Gastrocnemius medialis (tissue), 4 donors: ENCODE results near the gene BDNF. TPM values are rescaled to one million over a fixed set of nuclear protein-coding genes. Genes with fewer than 3 reads are reported as not detected.

ENCODE experiments used
- ATAC-seq, 2 donors: fragments of 150-250 bp; one replicate each; pipeline ENCODE4 v1.9.1; 2016
- DNase-seq, 2 donors: peaks; one replicate each; pipeline ENCODE4 v3.0.0-alpha.2; 2019
- H3K27ac ChIP-seq, 4 donors: fragments of 200-600 bp; sonication (generic); 1 replicate in 1 of 4; 2 replicates in 3 of 4; pipeline ENCODE4 v1.5.1; 2016 to 2018; ENCODE audit warnings: mild to moderate bottlenecking in 2 of 4, moderate library complexity in 1 of 4
- H3K27me3 ChIP-seq, 3 donors: fragments of 200-600 bp; sonication (generic) in 2 of 3; 1 replicate in 1 of 3; 2 replicates in 2 of 3; pipeline versions ENCODE4 v1.5.1 to v1.6.0; 2016 to 2019; ENCODE audit warnings: mild to moderate bottlenecking in 1 of 3, moderate library complexity in 1 of 3
- H3K36me3 ChIP-seq, 2 donors: fragments of 200-600 bp; sonication (generic) in 1 of 2; one replicate each; pipeline ENCODE4 v1.5.1; 2017 to 2018
- H3K4me1 ChIP-seq, 2 donors: fragments of 200-600 bp; sonication (generic) in 1 of 2; one replicate each; pipeline ENCODE4 v1.5.1; 2016 to 2017; ENCODE audit warnings: mild to moderate bottlenecking in 2 of 2
- H3K4me3 ChIP-seq, 4 donors: fragments of 200-600 bp; sonication (generic) in 3 of 4; 1 replicate in 1 of 4; 2 replicates in 3 of 4; pipeline ENCODE4 v1.5.1; 2016 to 2019; ENCODE audit warnings: mild to moderate bottlenecking in 2 of 4
- H3K9me3 ChIP-seq, 3 donors: fragments of 200-600 bp; sonication (generic) in 2 of 3; 1 replicate in 1 of 3; 2 replicates in 2 of 3; pipeline ENCODE4 v1.5.1; 2016 to 2019
- CTCF ChIP-seq, 5 experiments: fragments of 450-650 bp in 3 of 5; fragments of 200-600 bp in 2 of 5; sonication (generic) in 2 of 5; IDR thresholded peaks in 4 of 5; conservative IDR thresholded peaks in 1 of 5; 1 replicate in 4 of 5; 2 replicates in 1 of 5; pipeline ENCODE4 v1.5.1; 2016 to 2019; ENCODE audit warnings: antibody characterized with exemption in 5 of 5, mild to moderate bottlenecking in 3 of 5, moderate library complexity in 3 of 5
- POLR2A ChIP-seq, 2 donors: fragments of 450-650 bp; IDR thresholded peaks; one replicate each; pipeline ENCODE4 v1.6.1; 2017; ENCODE audit warnings: antibody characterized with exemption in 2 of 2, mild to moderate bottlenecking in 2 of 2, moderate library complexity in 2 of 2
- in situ Hi-C, 4 donors: fragments of 200-750 bp; cut with MboI; loops; one replicate each; pipeline versions ENCODE4 v1.15.0 to v1.8.0; 2017; ENCODE audit warnings: low sequenced_read_pairs in 4 of 4
- intact Hi-C: fragments of 100-400 bp; cut with DNase I; formaldehyde crosslinking; loops from one replicate; pipeline ENCODE4 v1.15.1; 2023; ENCODE audit warnings: low total_unique reads
- total RNA-seq, 4 donors: library from RNA; depleted of rRNA; stranded (reverse); fragments of >200 nt; gene quantifications; one replicate each; pipeline versions ENCODE4 v1.1.0 to v1.2.3, GENCODE V29; 2016

The BDNF gene
- total RNA-seq, 4 donors from 2014 or later = 0.09 TPM; not detected in 3

- H3K4me3 ChIP-seq = no peak overlapping the region
- intact Hi-C loops = no loop called here
- H3K4me1 ChIP-seq = peaks cover 8 to 10% of the 10 kb centered on the region in 2 donors
- TF ChIP-seq CTCF (IDR thresholded peaks at IDR 0.05 in 4 of 5, conservative IDR thresholded peaks at IDR 0.05 in 1 of 5) (no peak), POLR2A (IDR thresholded peaks at IDR 0.05) (no peak)
- peaks cover 49 to 61% (median 54%) of the 10 kb centered on the region in 3 donors for H3K27me3 ChIP-seq
- H3K27ac ChIP-seq = no peak overlapping the region
- in situ Hi-C loops = loop anchor here in 1 of 4 donors (25.0 kb wide), 1 partner anchor 814 kb away; no protein-coding TSS in a partner anchor
- ATAC-seq (no peak), DNase-seq (no peak)
- H3K36me3 ChIP-seq = no peaks in the 10 kb centered on the region
- no peaks in the 10 kb centered on the region for H3K9me3 ChIP-seq
Measured at GRCh38 chr11:27723687-27724086, 23.4 kb upstream of the BDNF start.

- in situ Hi-C loops = loop anchor here in 1 of 4 donors (25.0 kb wide), 1 partner anchor 814 kb away; no protein-coding TSS in a partner anchor
- peaks cover 54 to 68% (median 59%) of the 10 kb centered on the region in 3 donors for H3K27me3 ChIP-seq
- H3K9me3 ChIP-seq = no peaks in the 10 kb centered on the region
- no peaks in the 10 kb centered on the region for H3K36me3 ChIP-seq
- no peak for ATAC-seq
- peak overlapping the region; percentile 39 to 53 (median 46) for H3K4me3 ChIP-seq
- TF ChIP-seq POLR2A (IDR thresholded peaks at IDR 0.05) (no peak), CTCF (IDR thresholded peaks at IDR 0.05 in 4 of 5, conservative IDR thresholded peaks at IDR 0.05 in 1 of 5) (no peak)
- H3K4me1 ChIP-seq = peaks cover 10 to 12% of the 10 kb centered on the region in 2 donors
- intact Hi-C loops = no loop called here
- no peak overlapping the region for H3K27ac ChIP-seq
- DNase-seq = no peak
Measured at GRCh38 chr11:27722953-27723344, 22.7 kb upstream of the BDNF start.

GRCh38 chr11:27722117-27722952 lies 22.1 kb upstream of the BDNF start:
- H3K4me3 ChIP-seq = peak overlapping the region; percentile 39 to 53 (median 46)
- H3K4me1 ChIP-seq = peaks cover 10 to 12% of the 10 kb centered on the region in 2 donors
- in situ Hi-C loops (loop anchor here in 1 of 4 donors (25.0 kb wide), 1 partner anchor 815 kb away; no protein-coding TSS in a partner anchor), intact Hi-C loops (no loop called here)
- peaks cover 61 to 74% (median 65%) of the 10 kb centered on the region in 3 donors for H3K27me3 ChIP-seq
- no peak overlapping the region for H3K27ac ChIP-seq
- no peak for TF ChIP-seq CTCF (IDR thresholded peaks at IDR 0.05 in 4 of 5, conservative IDR thresholded peaks at IDR 0.05 in 1 of 5)
- no peak for TF ChIP-seq POLR2A (IDR thresholded peaks at IDR 0.05)
- no peaks in the 10 kb centered on the region for H3K36me3 ChIP-seq
- DNase-seq (no peak), ATAC-seq (no peak)
- H3K9me3 ChIP-seq = no peaks in the 10 kb centered on the region

GRCh38 chr11:27721264-27722116 lies 21.2 kb upstream of the BDNF start:
- intact Hi-C loops = no loop called here
- no peak overlapping the region for H3K27ac ChIP-seq
- DNase-seq (no peak), ATAC-seq (no peak)
- no peaks in the 10 kb centered on the region for H3K9me3 ChIP-seq
- no peak for TF ChIP-seq CTCF (IDR thresholded peaks at IDR 0.05 in 4 of 5, conservative IDR thresholded peaks at IDR 0.05 in 1 of 5)
- no peak for TF ChIP-seq POLR2A (IDR thresholded peaks at IDR 0.05)
- H3K27me3 ChIP-seq = peaks cover 67 to 76% (median 68%) of the 10 kb centered on the region in 3 donors
- H3K36me3 ChIP-seq = no peaks in the 10 kb centered on the region
- in situ Hi-C loops = loop anchor here in 1 of 4 donors (25.0 kb wide), 1 partner anchor 816 kb away; no protein-coding TSS in a partner anchor
- peaks cover 10 to 12% of the 10 kb centered on the region in 2 donors for H3K4me1 ChIP-seq
- H3K4me3 ChIP-seq = peak overlapping the region in 3 of 4 donors; percentile 43 to 53 (median 50)
